Loucy (cell line): ENCODE results near the gene C8G.

ENCODE experiments used
- EZH2phosphoT487 ChIP-seq: fragments of 200-600 bp; IDR thresholded peaks from 2 replicates; pipeline ENCODE4 v1.6.1; 2018; ENCODE audit warnings: antibody characterized with exemption, mild to moderate bottlenecking, moderate library complexity, borderline replicate concordance
- TF ChIP-seq, protein P1 (sequence below): fragments of 200-600 bp; sonication (generic); conservative IDR thresholded peaks from 2 replicates; pipeline ENCODE4 v1.5.1; 2014; ENCODE audit warnings: mild to moderate bottlenecking, antibody characterized with exemption, low read length

DNA sequence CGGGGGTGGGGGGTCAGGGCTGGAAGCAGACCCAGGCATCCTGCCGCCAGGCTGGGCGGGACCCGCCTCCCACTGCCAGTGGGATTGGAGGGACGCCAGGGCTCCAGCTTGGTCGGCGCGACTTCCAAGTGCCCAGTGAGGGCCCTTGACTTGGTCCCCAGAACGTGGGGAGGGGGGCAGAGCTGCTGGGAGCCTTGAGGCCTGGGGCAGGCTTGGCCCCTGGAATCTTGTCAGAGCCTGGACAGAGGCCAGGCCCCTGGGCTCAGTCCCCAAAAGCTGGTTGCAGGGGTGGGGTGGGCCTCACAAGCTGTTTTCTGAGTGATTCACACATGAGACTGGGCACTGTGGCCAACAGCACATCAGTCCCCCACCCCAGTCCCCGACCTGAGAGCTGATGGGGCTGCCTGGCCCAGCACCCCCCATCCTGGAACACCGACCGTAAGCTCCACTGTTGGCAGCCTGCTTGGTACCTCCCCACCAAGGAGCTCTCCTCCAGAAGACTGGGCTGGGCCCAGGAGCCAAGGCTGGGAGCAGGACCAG, 50.8 kb downstream of the C8G start:
- TF ChIP-seq, protein P1, sequence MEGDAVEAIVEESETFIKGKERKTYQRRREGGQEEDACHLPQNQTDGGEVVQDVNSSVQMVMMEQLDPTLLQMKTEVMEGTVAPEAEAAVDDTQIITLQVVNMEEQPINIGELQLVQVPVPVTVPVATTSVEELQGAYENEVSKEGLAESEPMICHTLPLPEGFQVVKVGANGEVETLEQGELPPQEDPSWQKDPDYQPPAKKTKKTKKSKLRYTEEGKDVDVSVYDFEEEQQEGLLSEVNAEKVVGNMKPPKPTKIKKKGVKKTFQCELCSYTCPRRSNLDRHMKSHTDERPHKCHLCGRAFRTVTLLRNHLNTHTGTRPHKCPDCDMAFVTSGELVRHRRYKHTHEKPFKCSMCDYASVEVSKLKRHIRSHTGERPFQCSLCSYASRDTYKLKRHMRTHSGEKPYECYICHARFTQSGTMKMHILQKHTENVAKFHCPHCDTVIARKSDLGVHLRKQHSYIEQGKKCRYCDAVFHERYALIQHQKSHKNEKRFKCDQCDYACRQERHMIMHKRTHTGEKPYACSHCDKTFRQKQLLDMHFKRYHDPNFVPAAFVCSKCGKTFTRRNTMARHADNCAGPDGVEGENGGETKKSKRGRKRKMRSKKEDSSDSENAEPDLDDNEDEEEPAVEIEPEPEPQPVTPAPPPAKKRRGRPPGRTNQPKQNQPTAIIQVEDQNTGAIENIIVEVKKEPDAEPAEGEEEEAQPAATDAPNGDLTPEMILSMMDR: no peak
- no peak for TF ChIP-seq EZH2phosphoT487
